ENCODE results near the gene SMCP.

The SMCP gene

GRCh38 chr1:152878042-152878441, at the start of gene SMCP:
Gene SMCP (plus strand): TSS chr1:152878322. CDS start chr1:152884423, 6,101 bp downstream.
- no peak for DNase-seq

- DNase-seq, result no peak
Observed at GRCh38 chr1:152836870-152837269, 41.3 kb upstream of the SMCP start.

- no peak for DNase-seq
Observed at GRCh38 chr1:152842556-152842955, 35.6 kb upstream of the SMCP start, which contains the start of gene LCE6A. Gene LCE6A (plus strand): TSS chr1:152842856. CDS start chr1:152843521, 665 bp downstream.

- DNase-seq, result no peak
Observed at GRCh38 chr1:152855661-152856060, 22.5 kb upstream of the SMCP start.

- no peak for DNase-seq
Observed at GRCh38 chr1:152858062-152858461, 20.1 kb upstream of the SMCP start.

- no peak for DNase-seq
Observed at GRCh38 chr1:152859696-152860095, 18.4 kb upstream of the SMCP start, which contains the start of gene LCE7A. Gene LCE7A (plus strand): TSS chr1:152859996. CDS start chr1:152860698, 702 bp downstream.

- DNase-seq, result no peak
Observed at GRCh38 chr1:152860129-152860528, 18.0 kb upstream of the SMCP start.

GRCh38 chr1:152861374-152861773, 16.7 kb upstream of the SMCP start:
- DNase-seq, result no peak

- DNase-seq, result no peak
Observed at GRCh38 chr1:152864443-152864842, 13.7 kb upstream of the SMCP start.

GRCh38 chr1:152866321-152866720, 11.8 kb upstream of the SMCP start:
- DNase-seq, result no peak

- peak; percentile 38 for DNase-seq
Observed at GRCh38 chr1:152869808-152870419, 8.2 kb upstream of the SMCP start.

- peak; percentile 7 for DNase-seq
Observed at GRCh38 chr1:152870831-152871730, 7.0 kb upstream of the SMCP start.

GRCh38 chr1:152871731-152872126, 6.4 kb upstream of the SMCP start:
- DNase-seq, result no peak

GRCh38 chr1:152873495-152873894, 4.6 kb upstream of the SMCP start:
- DNase-seq, result no peak

GRCh38 chr1:152876827-152877226, 1.3 kb upstream of the SMCP start:
- no peak for DNase-seq

- no peak for DNase-seq
Observed at GRCh38 chr1:152879559-152880198, 1.6 kb downstream of the SMCP start.

GRCh38 chr1:152880316-152880715, 2.2 kb downstream of the SMCP start:
- no peak for DNase-seq

GRCh38 chr1:152880907-152881306, 2.8 kb downstream of the SMCP start:
- no peak for DNase-seq

GRCh38 chr1:152884085-152884484, 6.0 kb downstream of the SMCP start:
- no peak for DNase-seq

- DNase-seq, result no peak
Observed at GRCh38 chr1:152884506-152884905, 6.4 kb downstream of the SMCP start.

- no peak for DNase-seq
Observed at GRCh38 chr1:152884966-152885624, 7.0 kb downstream of the SMCP start.

GRCh38 chr1:152886085-152886484, 8.0 kb downstream of the SMCP start:
- no peak for DNase-seq
